Osteocyte (in vitro differentiated cells): ENCODE measurements around the gene VEZF1. TPM values are rescaled to one million over a fixed set of nuclear protein-coding genes. Genes with fewer than 3 reads are reported as not detected.

ENCODE experiments used
- DNase-seq: peaks from one replicate; pipeline ENCODE4 v3.0.0; 2021; ENCODE audit warnings: mixed read lengths; ENCODE audit not compliant: unreplicated experiment; ENCODE audit errors: extremely low spot score
- H3K27ac Mint-ChIP-seq: one replicate; pipeline ENCODE4 v1.8.0; 2021; ENCODE audit warnings: mild to moderate bottlenecking, mixed read lengths; ENCODE audit not compliant: unreplicated experiment
- H3K27me3 Mint-ChIP-seq: one replicate; pipeline ENCODE4 v1.8.0; 2021; ENCODE audit warnings: mixed read lengths; ENCODE audit not compliant: unreplicated experiment
- H3K36me3 Mint-ChIP-seq: one replicate; pipeline ENCODE4 v1.8.0; 2021; ENCODE audit warnings: mixed read lengths; ENCODE audit not compliant: unreplicated experiment
- H3K4me1 Mint-ChIP-seq: one replicate; pipeline ENCODE4 v1.8.0; 2021; ENCODE audit warnings: mixed read lengths; ENCODE audit not compliant: unreplicated experiment
- H3K4me3 Mint-ChIP-seq: one replicate; pipeline ENCODE4 v1.8.0; 2021; ENCODE audit warnings: mild to moderate bottlenecking, moderate library complexity, mixed read lengths; ENCODE audit not compliant: unreplicated experiment
- H3K9me3 Mint-ChIP-seq: one replicate; pipeline ENCODE4 v1.8.0; 2021; ENCODE audit warnings: mixed read lengths; ENCODE audit not compliant: unreplicated experiment
- total RNA-seq: library from RNA; stranded (reverse); gene quantifications from 2 replicates; pipeline ENCODE4 v1.2.1, GENCODE V29; 2021
- TF ChIP-seq, protein P1 (sequence below): fragments of 200-600 bp; sonication (generic); IDR thresholded peaks from 2 replicates; pipeline ENCODE4 v1.5.0; 2021; ENCODE audit warnings: antibody characterized with exemption, mild to moderate bottlenecking, moderate library complexity

Gene VEZF1
- total RNA-seq, 1 donor from 2014 or later = 50.6 TPM

DNA sequence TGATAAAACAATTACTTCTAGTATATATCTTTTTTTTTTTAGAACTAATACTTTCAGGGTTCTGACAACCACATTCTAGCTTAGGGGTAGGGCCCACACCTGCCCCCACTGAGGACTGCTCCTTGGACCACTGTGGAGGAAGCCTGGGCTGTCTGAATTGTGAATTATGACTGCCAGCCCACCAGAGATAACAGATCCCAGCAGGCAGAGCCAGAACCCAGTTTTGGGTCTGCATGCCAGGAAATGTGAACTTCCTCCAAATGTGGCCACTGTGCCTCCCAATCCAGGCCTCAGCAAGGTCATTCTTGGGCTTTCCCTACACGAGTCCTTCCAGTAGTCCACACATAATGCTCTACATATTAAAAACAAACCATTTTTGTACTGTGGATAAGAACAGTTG lies 15.9 kb downstream of the VEZF1 start:
- Mint-ChIP-seq H3K27ac (no peak overlapping the region), H3K4me1 (peaks cover 9% of the 10 kb centered on the region), H3K4me3 (no peak overlapping the region), H3K27me3 (no peaks in the 10 kb centered on the region), H3K36me3 (peaks cover 29% of the 10 kb centered on the region), H3K9me3 (no peaks in the 10 kb centered on the region)
- DNase-seq = no peak
- TF ChIP-seq, protein P1, sequence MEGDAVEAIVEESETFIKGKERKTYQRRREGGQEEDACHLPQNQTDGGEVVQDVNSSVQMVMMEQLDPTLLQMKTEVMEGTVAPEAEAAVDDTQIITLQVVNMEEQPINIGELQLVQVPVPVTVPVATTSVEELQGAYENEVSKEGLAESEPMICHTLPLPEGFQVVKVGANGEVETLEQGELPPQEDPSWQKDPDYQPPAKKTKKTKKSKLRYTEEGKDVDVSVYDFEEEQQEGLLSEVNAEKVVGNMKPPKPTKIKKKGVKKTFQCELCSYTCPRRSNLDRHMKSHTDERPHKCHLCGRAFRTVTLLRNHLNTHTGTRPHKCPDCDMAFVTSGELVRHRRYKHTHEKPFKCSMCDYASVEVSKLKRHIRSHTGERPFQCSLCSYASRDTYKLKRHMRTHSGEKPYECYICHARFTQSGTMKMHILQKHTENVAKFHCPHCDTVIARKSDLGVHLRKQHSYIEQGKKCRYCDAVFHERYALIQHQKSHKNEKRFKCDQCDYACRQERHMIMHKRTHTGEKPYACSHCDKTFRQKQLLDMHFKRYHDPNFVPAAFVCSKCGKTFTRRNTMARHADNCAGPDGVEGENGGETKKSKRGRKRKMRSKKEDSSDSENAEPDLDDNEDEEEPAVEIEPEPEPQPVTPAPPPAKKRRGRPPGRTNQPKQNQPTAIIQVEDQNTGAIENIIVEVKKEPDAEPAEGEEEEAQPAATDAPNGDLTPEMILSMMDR = no peak

DNA sequence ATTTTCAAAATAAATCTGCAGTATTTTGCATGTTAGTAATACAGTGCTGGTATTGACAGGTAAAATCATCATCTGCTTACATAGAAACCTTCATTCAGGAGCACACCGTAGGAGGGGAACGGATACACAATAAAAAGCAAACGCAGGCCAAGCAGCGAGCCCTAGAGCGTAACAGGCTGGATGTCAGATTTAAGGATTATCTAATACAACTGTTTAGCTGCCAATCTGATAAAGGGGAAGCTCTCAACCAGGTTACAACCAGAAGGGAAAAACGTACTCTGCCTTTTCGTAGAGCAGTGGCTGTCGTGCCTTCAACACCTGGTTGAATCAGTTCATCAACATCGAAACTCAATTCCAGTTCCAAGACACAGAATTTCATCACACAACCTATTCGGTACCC lies 16.5 kb downstream of the VEZF1 start:
- H3K4me1 Mint-ChIP-seq = peaks cover 9% of the 10 kb centered on the region
- H3K4me3 Mint-ChIP-seq = no peak overlapping the region

GRCh38 chr17:57970710-57971109 lies 17.3 kb downstream of the VEZF1 start:
- H3K36me3 Mint-ChIP-seq = peaks cover 20% of the 10 kb centered on the region
- TF ChIP-seq, protein P1 = no peak
- no peak for DNase-seq
- peak overlapping the region; percentile 28 for H3K27ac Mint-ChIP-seq
- no peaks in the 10 kb centered on the region for H3K9me3 Mint-ChIP-seq
- peaks cover 9% of the 10 kb centered on the region for H3K4me1 Mint-ChIP-seq
- no peaks in the 10 kb centered on the region for H3K27me3 Mint-ChIP-seq
- H3K4me3 Mint-ChIP-seq = no peak overlapping the region

More for the DNA sequence above, 16.5 kb downstream of the VEZF1 start:
- Mint-ChIP-seq H3K27ac (no peak overlapping the region), H3K27me3 (no peaks in the 10 kb centered on the region), H3K9me3 (no peaks in the 10 kb centered on the region), H3K36me3 (peaks cover 25% of the 10 kb centered on the region)
- no peak for DNase-seq
- TF ChIP-seq, protein P1 = no peak

GRCh38 chr17:57968456-57968855 lies 19.6 kb downstream of the VEZF1 start:
- H3K27ac Mint-ChIP-seq = no peak overlapping the region
- H3K27me3 Mint-ChIP-seq = no peaks in the 10 kb centered on the region
- H3K4me1 Mint-ChIP-seq = peaks cover 9% of the 10 kb centered on the region
- no peak overlapping the region for H3K4me3 Mint-ChIP-seq
- H3K36me3 Mint-ChIP-seq = peaks cover 8% of the 10 kb centered on the region
- no peak for DNase-seq
- TF ChIP-seq, protein P1 = no peak
- no peaks in the 10 kb centered on the region for H3K9me3 Mint-ChIP-seq

GRCh38 chr17:57966875-57967274 lies 21.2 kb downstream of the VEZF1 start:
- H3K9me3 Mint-ChIP-seq = no peaks in the 10 kb centered on the region
- DNase-seq = no peak
- H3K36me3 Mint-ChIP-seq = no peaks in the 10 kb centered on the region
- no peak overlapping the region for H3K4me3 Mint-ChIP-seq
- peaks cover 9% of the 10 kb centered on the region for H3K4me1 Mint-ChIP-seq
- TF ChIP-seq, protein P1 = no peak
- H3K27me3 Mint-ChIP-seq = no peaks in the 10 kb centered on the region
- H3K27ac Mint-ChIP-seq = no peak overlapping the region
